Endodermal cell (in vitro differentiated cells): ENCODE measurements around the gene BZW2. TPM values are rescaled to one million over a fixed set of nuclear protein-coding genes. Genes with fewer than 3 reads are reported as not detected.

Experiments used
- DNase-seq: peaks from one replicate; pipeline ENCODE4 v3.0.0-alpha.2; 2017
- H3K27ac ChIP-seq: 2 replicates; pipeline ENCODE4 v1.5.1; 2013; ENCODE audit warnings: mild to moderate bottlenecking, low read depth, low read length, moderate library complexity
- H3K27me3 ChIP-seq: 2 replicates; pipeline ENCODE4 v1.6.1; 2013; ENCODE audit warnings: mild to moderate bottlenecking, low read length, moderate library complexity; ENCODE audit not compliant: insufficient read depth, control insufficient read depth, poor library complexity, severe bottlenecking
- H3K36me3 ChIP-seq: 2 replicates; pipeline ENCODE4 v1.7.0; 2013; ENCODE audit warnings: mild to moderate bottlenecking, low read length, moderate library complexity; ENCODE audit not compliant: control insufficient read depth, insufficient read depth
- H3K4me1 ChIP-seq: one replicate; pipeline ENCODE4 v1.7.0; 2013; ENCODE audit warnings: low read length; ENCODE audit not compliant: control insufficient read depth, insufficient read depth
- H3K4me3 ChIP-seq: 2 replicates; pipeline ENCODE4 v1.5.1; 2013; ENCODE audit warnings: mild to moderate bottlenecking, low read length, moderate library complexity
- H3K9ac ChIP-seq: 2 replicates; pipeline ENCODE4 v1.6.1; 2013; ENCODE audit warnings: mild to moderate bottlenecking, low read length, moderate library complexity; ENCODE audit not compliant: poor library complexity, severe bottlenecking; ENCODE audit errors: extremely low read depth
- H3K9me3 ChIP-seq: 2 replicates; pipeline ENCODE4 v1.6.1; 2013; ENCODE audit warnings: mild to moderate bottlenecking, low read length, moderate library complexity; ENCODE audit not compliant: control insufficient read depth
- H3K27ac Mint-ChIP-seq: 2 replicates; pipeline ENCODE4 v1.8.0; 2020; ENCODE audit warnings: mixed read lengths
- H3K27me3 Mint-ChIP-seq: 2 replicates; pipeline ENCODE4 v1.8.0; 2021; ENCODE audit warnings: mild to moderate bottlenecking, mixed read lengths; ENCODE audit not compliant: insufficient read depth
- H3K36me3 Mint-ChIP-seq: 2 replicates; pipeline ENCODE4 v1.8.0; 2020; ENCODE audit warnings: low read depth, mixed read lengths
- H3K4me1 Mint-ChIP-seq: 2 replicates; pipeline ENCODE4 v1.8.0; 2020; ENCODE audit warnings: mixed read lengths
- H3K4me3 Mint-ChIP-seq: 2 replicates; pipeline ENCODE4 v1.8.0; 2020; ENCODE audit warnings: mild to moderate bottlenecking, moderate library complexity, mixed read lengths
- H3K9me3 Mint-ChIP-seq: 2 replicates; pipeline ENCODE4 v1.8.0; 2020; ENCODE audit warnings: mild to moderate bottlenecking, mixed read lengths
- WGBS, 2 experiments: methylation state at CpG; one replicate each; pipeline versions ENCODE4 v1.1.5 to v1.1.7; 2013; ENCODE audit warnings: missing lambda C conversion rate in 2 of 2, mixed read lengths in 1 of 2; ENCODE audit not compliant: insufficient coverage in 1 of 2, insufficient read length in 1 of 2; 5-methylcytosine and 5-hydroxymethylcytosine counted together
- total RNA-seq, 2 donors: library from RNA; stranded (reverse); fragmentation: NEBNext Ultra II Directional in 1 of 2; extraction: Animal tissue kit (Norgen Biotek cat#: 25700) in 1 of 2; gene quantifications; 2 replicates in 1 of 2; 3 replicates in 1 of 2; pipeline ENCODE4 v1.2.1, GENCODE V29; 2021
- TF ChIP-seq, protein P1 (sequence below): fragments of 200-600 bp; sonication (generic); conservative IDR thresholded peaks from 2 replicates; pipeline ENCODE4 v1.5.0; 2021; ENCODE audit warnings: antibody characterized with exemption, mild to moderate bottlenecking

Gene BZW2
- total RNA-seq, 2 donors from 2014 or later: 75.1 to 87.7 TPM

DNA sequence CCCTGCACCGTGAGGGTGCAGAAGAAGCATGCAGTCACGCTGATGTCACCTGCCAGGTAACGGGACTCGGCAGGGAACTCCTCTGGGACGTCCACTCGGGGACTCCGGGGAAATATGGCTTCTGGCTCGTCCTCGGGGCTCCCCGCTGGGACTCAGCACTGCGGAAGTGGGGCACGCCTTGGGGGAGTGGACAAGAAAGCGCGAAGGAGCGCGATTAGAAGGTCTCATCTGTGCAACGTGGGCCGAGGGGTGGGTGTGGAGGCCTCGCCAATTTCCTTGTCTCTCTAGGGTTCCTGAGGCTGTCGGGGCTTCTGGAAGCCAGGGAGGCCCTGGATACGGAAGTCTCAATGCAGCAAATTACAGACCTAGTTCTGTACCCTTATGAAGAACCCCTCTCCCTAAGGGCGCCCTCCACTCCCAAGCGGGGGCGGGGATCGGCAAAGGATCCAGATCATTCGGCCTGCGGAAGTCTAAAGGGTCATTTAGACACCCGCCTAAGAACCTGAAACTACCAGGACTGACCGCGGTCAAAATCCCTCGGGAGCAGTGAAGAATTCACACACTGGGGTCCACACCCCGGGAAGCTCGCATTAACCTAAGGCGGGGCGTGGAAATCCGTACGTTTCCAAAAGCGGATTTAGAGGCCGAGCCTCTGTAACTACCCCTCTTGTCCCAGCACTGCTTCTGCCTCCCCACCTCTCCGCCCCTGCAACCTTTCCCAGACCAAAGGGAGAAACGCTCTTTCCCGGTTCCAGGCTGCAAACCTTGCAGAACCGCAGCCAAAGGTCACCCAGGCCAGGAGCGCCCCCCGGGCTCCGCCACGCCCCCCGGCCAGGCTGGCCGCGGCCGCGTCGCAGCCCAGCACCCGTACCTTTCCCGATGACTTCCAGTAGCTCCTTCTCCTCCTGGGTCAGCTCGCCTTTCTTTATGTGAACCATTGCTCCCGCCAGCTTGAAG lies 1.1 kb upstream of the BZW2 start:
- Mint-ChIP-seq H3K4me3 (peak overlapping the region; percentile 85), H3K27me3 (no peaks in the 10 kb centered on the region), H3K36me3 (peaks cover 15% of the 10 kb centered on the region), H3K27ac (peak overlapping the region; percentile 100), H3K9me3 (no peaks in the 10 kb centered on the region), H3K4me1 (peaks cover 43% of the 10 kb centered on the region)
- DNase-seq: peak; percentile 58
- no peaks in the 10 kb centered on the region for H3K9me3 ChIP-seq
- peak overlapping the region; percentile 72 for H3K27ac ChIP-seq
- TF ChIP-seq, protein P1, sequence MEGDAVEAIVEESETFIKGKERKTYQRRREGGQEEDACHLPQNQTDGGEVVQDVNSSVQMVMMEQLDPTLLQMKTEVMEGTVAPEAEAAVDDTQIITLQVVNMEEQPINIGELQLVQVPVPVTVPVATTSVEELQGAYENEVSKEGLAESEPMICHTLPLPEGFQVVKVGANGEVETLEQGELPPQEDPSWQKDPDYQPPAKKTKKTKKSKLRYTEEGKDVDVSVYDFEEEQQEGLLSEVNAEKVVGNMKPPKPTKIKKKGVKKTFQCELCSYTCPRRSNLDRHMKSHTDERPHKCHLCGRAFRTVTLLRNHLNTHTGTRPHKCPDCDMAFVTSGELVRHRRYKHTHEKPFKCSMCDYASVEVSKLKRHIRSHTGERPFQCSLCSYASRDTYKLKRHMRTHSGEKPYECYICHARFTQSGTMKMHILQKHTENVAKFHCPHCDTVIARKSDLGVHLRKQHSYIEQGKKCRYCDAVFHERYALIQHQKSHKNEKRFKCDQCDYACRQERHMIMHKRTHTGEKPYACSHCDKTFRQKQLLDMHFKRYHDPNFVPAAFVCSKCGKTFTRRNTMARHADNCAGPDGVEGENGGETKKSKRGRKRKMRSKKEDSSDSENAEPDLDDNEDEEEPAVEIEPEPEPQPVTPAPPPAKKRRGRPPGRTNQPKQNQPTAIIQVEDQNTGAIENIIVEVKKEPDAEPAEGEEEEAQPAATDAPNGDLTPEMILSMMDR: peak; percentile 18
- H3K36me3 ChIP-seq: no peaks in the 10 kb centered on the region
- WGBS, 2 experiments: 1% methylated on average over 16 to 57 of the region's 57 CpGs
- peaks cover 8% of the 10 kb centered on the region for H3K4me1 ChIP-seq
- peak overlapping the region; percentile 97 for H3K4me3 ChIP-seq
- no peaks in the 10 kb centered on the region for H3K27me3 ChIP-seq
- H3K9ac ChIP-seq: peak overlapping the region; percentile 97

DNA sequence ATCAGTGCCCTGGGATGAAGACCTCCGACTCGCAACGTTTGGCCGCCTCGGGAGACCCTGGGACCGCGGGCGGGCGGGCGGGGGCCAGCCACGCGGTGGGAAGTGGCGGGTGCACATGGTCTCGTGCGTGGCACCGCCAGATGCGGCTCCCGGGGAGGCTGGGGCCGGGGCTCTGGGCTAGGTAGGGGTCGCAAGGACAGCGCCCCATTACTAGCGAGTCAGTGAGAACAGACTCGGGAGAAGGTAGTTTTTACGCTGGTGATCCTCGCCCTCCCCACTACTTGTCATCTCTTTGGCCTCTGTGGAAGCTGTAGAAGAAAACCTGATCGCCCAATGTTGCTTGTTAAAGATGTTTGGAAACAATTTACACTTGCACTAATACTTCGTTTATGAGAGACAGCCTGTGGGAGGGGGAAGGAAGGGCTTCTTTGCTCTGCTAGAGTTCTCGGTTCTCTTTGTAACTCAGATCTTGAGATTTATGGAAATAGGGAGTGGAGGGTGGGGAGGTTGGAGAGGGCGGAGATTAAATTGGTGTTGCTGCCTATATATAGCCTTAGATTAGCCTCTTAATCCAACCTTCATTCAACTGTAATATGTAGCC lies 591 bp downstream of the BZW2 start:
- H3K4me3 Mint-ChIP-seq: peak overlapping the region; percentile 85
- H3K4me3 ChIP-seq: peak overlapping the region; percentile 97
- H3K9me3 Mint-ChIP-seq: no peaks in the 10 kb centered on the region
- no peaks in the 10 kb centered on the region for H3K27me3 ChIP-seq
- H3K9ac ChIP-seq: peak overlapping the region; percentile 97
- TF ChIP-seq, protein P1: no peak
- H3K36me3 Mint-ChIP-seq: peaks cover 9% of the 10 kb centered on the region
- H3K4me1 ChIP-seq: peaks cover 11% of the 10 kb centered on the region
- peak overlapping the region; percentile 98 for H3K27ac ChIP-seq
- no peaks in the 10 kb centered on the region for H3K27me3 Mint-ChIP-seq
- H3K9me3 ChIP-seq: no peaks in the 10 kb centered on the region
- H3K36me3 ChIP-seq: no peaks in the 10 kb centered on the region
- peaks cover 52% of the 10 kb centered on the region for H3K4me1 Mint-ChIP-seq
- DNase-seq: no peak
- WGBS, 2 experiments: 0% methylated on average over 2 to 28 of the region's 29 CpGs
- peak overlapping the region; percentile 100 for H3K27ac Mint-ChIP-seq

DNA sequence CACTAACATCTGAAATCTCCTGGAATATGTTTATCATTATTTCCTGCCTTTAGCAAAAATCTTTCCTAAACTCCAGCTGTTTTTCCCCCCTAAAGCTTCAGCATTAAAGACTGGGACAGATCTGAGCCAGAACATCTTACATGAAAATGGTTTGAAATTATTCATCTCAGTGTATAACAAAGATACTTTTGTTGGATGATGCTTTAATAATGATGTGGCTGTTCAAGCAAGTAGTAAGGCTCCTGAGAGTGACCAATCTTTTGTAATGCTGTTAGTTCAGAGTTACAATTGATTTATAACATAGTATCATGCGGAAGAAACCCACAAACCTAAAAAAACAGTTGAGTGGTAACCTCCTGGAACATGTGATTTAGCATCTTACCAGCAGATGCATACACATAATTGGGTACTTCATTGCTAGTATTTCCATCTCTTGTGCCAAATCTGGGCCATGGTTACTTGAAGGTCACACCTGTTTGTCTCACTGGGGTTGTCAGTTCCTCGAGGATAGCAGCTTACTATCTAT lies 1.5 kb downstream of the BZW2 start:
- Mint-ChIP-seq H3K27me3 (no peaks in the 10 kb centered on the region), H3K27ac (no peak overlapping the region), H3K36me3 (peaks cover 9% of the 10 kb centered on the region), H3K4me3 (peak overlapping the region; percentile 85), H3K4me1 (peaks cover 46% of the 10 kb centered on the region), H3K9me3 (no peaks in the 10 kb centered on the region)
- Histone ChIP-seq H3K36me3 (no peaks in the 10 kb centered on the region), H3K9ac (no peak overlapping the region), H3K4me1 (peaks cover 11% of the 10 kb centered on the region), H3K9me3 (no peaks in the 10 kb centered on the region), H3K27me3 (no peaks in the 10 kb centered on the region), H3K4me3 (peak overlapping the region; percentile 97), H3K27ac (no peak overlapping the region)
- no peak for DNase-seq
- TF ChIP-seq, protein P1: no peak
- WGBS, 2 experiments: 87 to 100% methylated on average over 1 to 2 of the region's 2 CpGs
